HG02943 (cell line): ENCODE measurements around the gene SLC35F3.

Experiments
- ATAC-seq: cut with Tn5 transposase; IDR thresholded peaks from one replicate; pipeline ENCODE4 v1.9.1; 2021; ENCODE audit warnings: mild to moderate bottlenecking, low read depth, moderate library complexity; ENCODE audit not compliant: unreplicated experiment

SLC35F3 gene

GRCh38 chr1:234018816-234019215, 114.3 kb downstream of the SLC35F3 start:
- ATAC-seq, result no peak

DNA sequence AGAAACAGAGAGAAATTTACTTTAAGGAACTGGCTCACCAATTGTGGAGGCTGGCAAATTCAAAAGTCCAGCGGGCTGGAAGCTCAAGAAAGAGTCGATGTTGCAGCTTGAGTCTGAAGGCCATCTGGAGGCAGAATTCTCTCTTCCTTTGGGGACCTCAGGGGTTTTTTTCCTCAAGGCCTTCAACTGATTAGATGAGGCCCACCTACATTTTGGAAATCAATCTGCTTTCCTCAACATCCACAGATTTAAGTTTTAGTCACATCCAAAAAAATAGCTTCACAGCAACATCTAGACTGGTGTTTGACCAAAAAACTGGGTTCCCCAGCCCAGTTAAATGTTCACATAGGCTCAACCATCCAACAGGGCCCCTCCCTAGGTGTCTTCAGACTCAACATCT, 114.9 kb downstream of the SLC35F3 start:
- ATAC-seq, result no peak

GRCh38 chr1:234022302-234022701, 117.8 kb downstream of the SLC35F3 start:
- no peak for ATAC-seq

DNA sequence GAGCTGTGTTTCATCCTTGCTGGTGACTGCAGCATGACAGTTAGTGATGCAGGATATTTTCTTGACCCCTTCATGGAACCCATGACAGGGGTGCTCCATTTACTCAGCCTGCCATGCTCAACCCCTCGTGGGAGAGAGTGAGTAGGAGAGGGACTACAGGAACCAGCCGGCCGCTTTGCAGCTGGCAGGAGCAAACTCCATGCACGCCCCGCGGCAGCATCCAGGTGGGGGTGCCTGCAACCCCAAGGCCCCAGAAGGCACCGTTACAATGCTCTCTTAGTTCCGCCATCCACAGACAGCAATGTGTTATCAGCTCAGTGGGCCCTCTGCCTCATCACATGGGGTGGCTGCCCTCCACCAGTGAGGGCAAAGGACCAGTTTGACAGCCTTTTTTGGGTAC, 135.1 kb downstream of the SLC35F3 start:
- no peak for ATAC-seq

DNA sequence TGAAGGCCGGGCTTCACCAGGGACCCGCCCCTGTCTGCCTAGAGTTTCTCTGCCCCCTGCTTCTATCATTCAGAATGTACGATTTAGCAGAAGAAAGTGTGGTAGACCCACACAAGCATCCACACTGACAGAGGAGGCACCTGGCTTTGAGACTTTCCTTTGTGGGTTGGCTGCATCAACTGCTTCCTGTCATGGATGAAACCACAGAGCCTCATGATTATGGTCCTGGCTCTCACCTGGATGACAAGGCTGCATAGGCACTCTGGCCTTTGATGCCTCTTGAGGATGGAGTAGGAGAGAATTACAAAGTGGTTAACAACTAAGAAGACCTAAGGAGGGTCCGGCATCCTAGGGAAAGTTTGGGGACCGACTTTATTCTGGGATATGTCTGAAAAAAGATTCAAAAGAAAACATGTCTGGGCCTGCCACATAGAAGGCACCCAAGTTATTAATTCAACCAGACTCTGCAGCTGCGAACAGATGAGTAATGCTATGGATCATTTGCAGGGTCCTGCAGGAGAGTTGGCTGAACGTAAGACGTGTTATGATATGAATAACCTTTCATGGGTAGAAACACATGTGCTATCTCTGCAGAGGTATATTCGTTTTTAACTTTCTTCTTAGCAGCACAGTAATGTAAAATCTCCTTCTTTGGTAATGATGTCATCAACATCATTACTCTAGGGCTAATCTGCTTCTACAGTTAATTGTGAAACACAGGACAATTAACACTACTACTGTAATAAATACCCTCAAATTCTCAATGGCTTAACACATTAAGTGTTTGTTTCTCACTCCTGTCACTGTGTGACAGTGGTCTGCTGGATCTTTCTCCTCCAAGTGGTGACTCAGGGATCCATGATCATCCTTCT, 136.2 kb downstream of the SLC35F3 start:
- ATAC-seq, result no peak

GRCh38 chr1:234044079-234044478, 139.6 kb downstream of the SLC35F3 start:
- no peak for ATAC-seq

GRCh38 chr1:234047123-234047522, 142.6 kb downstream of the SLC35F3 start:
- no peak for ATAC-seq

- no peak for ATAC-seq
These were observed 157.7 kb downstream of the SLC35F3 start for GRCh38 chr1:234062166-234062565.

GRCh38 chr1:234065794-234066447, 161.4 kb downstream of the SLC35F3 start:
- ATAC-seq, result no peak

GRCh38 chr1:234067581-234068337, 163.3 kb downstream of the SLC35F3 start:
- ATAC-seq, result no peak

DNA sequence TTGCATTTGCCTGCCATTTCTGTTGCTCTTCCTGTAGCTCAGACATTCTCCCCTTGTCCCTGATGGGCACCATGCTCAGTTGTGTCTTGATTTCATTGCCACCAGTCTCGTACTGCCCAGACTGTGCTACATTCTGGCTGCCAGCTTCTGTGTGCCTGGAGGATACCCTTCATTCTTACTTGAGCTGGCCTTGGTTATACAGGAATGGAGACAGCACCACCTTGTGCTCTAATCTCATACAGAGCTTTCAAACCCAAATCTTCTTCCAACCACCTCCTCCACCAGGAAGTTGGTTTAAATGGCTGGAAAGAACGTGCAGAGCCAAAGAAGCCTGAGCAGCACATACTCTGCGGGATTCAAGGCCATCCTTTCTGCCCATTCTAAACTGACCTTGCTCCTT, 165.3 kb downstream of the SLC35F3 start:
- no peak for ATAC-seq

DNA sequence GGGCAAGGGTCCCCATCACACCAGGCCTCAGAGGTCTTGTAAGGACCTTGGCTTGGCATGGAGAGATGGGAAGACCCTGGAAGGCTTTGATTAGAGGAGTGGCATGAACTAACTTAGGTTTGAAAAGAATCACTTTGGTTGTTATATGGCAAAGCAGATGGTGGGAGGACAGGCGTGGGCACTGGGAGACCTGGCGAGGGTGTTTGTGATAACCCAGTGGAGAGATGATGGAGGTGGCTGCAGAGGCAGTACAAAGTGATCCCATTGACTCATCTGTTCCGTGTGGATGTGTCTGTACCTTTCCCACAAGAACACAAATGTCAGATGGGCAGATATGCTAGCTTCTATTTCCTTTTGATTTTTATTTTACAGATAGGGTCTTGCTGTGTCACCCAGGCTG, 168.3 kb downstream of the SLC35F3 start:
- ATAC-seq, result no peak

DNA sequence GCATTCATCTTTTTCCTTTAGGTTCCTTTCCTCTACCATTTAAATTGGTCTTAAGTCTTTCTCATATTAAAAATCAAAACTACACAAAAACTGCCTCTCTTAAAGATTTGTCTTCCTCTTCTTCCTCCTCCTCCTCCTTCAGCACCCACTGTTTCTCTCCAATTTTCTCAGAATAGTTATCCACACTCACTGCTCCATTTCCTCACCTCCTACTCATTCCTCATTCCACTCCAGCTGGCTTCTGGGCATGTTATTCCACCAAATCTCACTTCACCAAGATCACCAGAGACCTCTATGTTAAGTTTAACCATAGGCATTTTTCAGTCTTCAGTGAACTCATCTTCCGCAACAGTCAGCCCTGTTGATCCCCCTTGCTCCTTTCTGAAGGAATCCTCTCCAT, 173.7 kb downstream of the SLC35F3 start:
- no peak for ATAC-seq

- no peak for ATAC-seq
These were observed 175.4 kb downstream of the SLC35F3 start for GRCh38 chr1:234079896-234080295.

- no peak for ATAC-seq
These were observed 179.0 kb downstream of the SLC35F3 start for GRCh38 chr1:234083460-234083859.

DNA sequence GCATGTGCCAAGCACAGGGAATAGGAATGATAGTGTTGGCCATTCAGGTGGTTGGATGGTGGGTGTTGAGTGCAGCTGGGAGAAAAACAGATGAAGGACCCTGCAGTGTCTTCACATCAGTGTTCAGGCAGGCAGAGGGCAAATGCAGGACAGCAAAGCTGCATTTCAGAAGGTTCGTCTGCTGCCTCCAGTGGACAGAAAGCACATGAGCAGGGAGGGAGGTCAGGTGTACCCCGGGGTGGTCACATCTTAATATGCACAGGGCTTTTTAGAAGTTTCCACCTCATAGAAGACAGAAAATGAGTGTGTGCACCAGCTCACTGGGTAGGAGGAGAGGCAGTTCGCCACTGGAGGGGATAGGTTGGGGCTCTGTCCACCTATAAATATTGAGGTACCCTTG, 184.9 kb downstream of the SLC35F3 start:
- no peak for ATAC-seq

GRCh38 chr1:234090212-234091064, 186.0 kb downstream of the SLC35F3 start:
- no peak for ATAC-seq

GRCh38 chr1:234091065-234091401, 186.6 kb downstream of the SLC35F3 start:
- ATAC-seq, result no peak

- no peak for ATAC-seq
These were observed 187.4 kb downstream of the SLC35F3 start for GRCh38 chr1:234091876-234092275.

DNA sequence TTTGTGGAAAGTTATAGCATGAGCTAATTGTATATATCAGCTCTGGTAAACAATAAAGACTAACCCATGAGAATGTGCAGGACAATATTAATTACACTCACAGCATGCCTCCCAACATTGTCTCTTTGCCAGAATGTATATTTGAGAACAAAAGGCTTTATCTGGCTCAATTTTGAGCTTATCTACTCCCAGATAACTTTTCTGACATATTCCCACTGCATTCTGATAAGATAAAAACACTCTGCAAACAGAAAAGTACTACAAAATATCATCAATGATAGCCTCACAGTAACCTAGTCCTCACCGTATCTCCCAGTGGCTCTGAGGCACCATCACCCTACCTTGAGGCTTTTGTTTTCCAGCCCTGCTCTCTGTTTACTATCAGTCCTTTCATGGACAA, 188.6 kb downstream of the SLC35F3 start:
- no peak for ATAC-seq
